Stimulated activated CD4-positive, alpha-beta T cell treated with anti-CD3 and anti-CD28 coated beads, Interleukin-1b, Interleukin-23, amount 100 ng/mL, for 4 hours (primary cell): ENCODE measurements around the gene PIP5K1B.

Source experiments
- DNase-seq, 2 donors: peaks; one replicate each; pipeline ENCODE4 v3.0.0-alpha.2; 2020; ENCODE audit warnings: low read depth in 2 of 2

PIP5K1B gene

DNA sequence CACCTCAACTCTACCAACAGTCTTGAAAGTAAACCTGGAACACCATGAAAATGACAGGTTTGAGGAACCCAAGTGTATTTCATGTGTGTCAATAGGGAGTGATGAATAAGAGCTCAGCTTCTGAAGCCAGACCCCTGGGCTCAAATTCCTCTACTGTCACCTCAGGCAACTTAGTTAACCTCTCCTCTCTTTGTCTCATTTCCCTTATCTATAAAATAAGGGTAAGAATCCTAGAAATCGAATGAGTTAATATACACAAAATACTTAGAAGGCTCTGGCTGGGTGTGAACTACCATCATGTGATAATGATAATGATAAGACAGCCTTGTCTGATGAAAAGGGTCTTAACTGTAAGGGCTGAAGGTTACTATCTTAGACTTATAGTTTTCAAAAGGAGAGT lies 66.3 kb downstream of the PIP5K1B start:
- no peak for DNase-seq

DNA sequence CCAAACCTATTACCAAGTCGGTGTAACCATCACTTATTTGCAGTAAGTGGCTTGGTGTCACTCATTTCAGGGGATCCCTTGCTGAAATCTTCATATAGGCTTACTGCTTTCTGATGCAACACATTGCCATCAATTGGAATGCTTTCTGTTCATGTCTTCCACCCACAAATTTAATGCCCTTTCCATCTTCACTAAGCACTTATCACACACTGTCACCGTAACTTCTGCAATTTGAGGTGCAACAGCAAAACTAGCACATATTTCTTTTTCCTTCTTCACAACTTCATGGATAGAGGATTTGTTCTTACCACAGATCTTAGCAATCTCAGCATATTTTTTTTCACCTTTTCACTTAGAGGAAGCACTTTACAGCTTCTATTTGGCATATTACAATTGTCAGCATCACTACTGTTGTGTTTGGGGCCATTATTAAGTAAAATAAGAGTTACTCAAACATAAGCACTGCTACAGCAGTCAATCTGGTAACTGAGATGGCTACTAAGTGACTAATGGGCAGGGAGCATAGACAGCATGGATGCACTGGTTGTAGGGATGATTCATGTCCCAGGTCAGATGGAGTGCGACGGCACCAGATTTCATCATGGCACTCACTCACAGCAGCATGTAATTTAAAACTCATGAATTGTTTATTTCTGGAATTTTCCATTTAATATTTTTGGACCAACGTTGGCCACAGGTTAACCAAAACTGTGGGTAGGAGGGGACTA lies 70.1 kb downstream of the PIP5K1B start:
- no peak for DNase-seq

DNA sequence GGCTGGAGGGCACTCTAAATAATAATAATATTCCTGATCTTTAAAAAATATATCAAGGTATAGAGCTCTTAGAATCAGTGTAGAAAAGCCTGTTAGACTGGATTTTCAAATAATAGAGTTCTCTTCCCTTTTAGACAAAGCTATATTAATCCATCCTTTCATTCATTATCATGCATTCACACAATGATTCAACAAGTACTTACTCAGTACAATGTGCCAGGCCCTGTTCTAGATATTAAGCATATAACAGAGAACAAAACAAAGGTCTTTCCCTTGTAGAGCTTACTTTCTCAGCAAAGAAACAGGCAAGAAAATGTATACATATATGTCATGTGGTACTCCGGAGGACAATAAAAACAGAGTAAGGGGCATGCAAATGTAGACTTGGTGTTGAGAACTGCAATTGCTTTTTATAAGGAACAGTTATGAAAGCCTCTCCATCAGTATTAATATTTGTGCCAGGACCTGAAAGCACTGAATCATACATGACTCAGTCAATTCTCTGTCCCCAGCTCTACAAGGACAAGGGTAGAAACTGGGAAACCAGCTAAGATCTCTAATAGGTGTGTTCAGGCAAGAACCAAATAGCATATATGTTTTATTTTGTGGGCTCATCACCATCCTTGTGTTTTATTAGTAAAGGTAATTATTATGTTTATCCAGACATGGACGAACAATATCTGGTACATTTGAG lies 72.2 kb downstream of the PIP5K1B start:
- no peak for DNase-seq

DNA sequence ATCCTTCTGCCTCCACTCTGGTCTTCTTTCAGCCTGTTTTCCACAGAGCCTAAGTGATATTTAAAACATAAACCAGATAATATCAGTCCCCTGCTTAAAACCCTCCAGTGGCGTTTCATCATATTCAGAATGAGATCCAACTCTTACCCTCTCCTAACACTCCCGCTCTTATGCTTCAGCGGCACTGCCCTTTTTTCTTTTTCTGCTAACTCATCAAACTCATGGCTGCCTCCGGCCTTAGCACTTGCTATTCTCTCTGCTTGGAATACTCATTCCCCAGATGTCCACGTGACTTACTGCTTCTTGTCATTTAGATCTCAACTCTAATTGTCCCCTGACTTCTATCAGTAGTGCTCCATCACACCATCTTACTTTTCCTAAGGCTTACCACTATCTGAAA lies 73.6 kb downstream of the PIP5K1B start:
- DNase-seq, result no peak

DNA sequence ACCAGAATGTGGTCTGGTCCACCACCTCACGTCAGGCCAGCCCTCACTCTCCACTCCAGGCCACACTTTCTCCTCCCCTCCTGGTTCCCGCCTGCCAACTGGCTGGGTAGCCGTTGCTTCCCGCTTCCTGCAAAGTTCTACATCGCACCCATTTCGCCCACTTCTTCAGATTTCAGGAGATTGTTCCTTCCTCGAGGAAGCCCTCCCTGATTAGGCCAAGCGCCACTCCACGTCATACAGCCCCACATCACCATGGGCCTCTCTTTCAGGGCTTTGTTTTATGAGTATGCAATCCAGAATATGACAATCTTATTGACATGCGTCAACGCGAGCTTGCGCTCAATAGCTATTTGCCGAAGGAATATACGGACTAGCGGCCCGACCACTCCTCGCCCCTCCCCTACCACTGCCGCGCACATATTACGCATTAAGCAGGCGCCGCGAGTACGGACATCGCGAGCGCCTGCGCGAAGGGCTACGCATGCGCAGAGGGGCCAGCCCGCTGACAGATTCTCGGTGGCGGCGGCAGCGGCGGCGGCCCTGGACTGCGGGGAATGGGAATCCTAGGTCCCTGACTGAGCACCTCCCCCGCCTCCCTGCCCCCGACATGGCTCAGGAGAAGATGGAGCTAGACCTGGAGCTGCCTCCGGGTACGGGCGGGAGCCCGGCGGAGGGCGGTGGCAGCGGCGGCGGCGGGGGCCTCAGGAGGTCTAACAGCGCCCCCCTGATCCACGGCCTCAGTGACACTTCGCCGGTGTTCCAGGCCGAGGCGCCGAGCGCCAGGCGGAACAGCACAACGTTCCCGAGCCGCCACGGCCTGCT lies 74.7 kb downstream of the PIP5K1B start:
- peak; percentile 90 to 92 for DNase-seq

DNA sequence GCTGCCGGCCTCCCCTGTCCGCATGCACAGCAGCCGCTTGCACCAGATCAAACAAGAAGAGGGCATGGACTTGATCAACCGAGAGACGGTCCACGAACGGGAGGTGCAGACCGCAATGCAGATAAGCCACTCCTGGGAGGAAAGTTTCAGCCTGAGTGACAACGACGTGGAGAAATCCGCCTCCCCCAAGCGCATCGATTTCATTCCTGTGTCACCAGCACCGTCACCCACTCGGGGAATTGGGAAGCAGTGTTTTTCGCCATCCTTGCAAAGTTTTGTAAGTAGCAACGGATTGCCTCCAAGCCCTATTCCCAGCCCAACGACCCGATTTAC lies 75.3 kb downstream of the PIP5K1B start:
- DNase-seq, result no peak

DNA sequence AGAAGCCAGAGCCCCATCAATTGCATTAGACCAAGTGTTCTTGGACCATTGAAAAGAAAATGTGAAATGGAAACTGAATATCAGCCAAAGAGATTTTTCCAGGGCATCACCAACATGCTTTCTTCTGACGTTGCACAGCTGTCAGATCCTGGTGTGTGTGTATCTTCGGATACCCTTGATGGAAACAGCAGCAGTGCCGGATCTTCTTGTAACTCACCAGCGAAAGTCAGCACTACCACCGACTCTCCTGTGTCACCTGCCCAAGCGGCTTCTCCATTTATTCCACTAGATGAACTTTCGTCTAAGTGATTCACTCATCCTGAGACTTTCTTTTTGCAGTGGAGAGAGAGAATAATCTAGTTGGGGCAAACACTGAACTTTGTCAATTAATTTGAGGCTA lies 75.7 kb downstream of the PIP5K1B start:
- no peak for DNase-seq

DNA sequence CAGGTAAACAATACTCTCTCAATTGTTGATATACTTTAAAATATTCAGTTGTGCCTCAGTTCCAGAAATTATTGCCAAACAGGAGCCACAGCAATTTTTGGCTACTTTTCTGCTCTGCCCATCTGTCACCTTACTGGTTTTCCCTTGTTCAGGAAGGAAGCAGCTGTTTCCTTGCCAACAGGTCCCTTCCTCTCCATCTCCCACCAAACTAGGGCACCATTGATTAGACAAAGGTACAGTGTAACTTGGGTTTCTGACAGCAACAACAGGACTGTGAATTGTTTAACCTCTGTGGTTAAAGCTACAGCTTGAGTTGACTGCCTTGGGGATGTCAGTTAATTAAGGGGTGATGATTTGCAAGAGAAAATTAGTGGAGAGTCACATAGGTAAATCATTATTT lies 76.9 kb downstream of the PIP5K1B start:
- DNase-seq, result no peak

DNA sequence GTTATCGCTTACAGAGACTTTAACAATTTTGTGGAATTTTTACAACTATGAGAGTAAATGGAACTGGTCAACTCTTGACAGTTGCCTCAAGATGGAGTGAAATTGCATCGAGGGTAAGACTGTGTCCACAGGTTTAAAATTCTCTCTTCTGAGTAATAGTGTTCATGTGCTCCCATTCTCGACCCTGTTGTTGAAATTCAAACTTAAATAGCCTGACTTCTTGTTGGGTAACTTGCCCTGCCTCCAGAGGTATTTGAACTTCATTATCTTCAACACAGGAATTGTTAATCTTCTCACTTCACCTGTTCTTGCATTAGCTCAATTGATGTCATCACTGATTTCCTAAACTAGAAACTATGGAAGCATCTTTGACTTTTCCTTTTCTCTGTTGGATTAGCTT lies 77.5 kb downstream of the PIP5K1B start:
- no peak for DNase-seq

DNA sequence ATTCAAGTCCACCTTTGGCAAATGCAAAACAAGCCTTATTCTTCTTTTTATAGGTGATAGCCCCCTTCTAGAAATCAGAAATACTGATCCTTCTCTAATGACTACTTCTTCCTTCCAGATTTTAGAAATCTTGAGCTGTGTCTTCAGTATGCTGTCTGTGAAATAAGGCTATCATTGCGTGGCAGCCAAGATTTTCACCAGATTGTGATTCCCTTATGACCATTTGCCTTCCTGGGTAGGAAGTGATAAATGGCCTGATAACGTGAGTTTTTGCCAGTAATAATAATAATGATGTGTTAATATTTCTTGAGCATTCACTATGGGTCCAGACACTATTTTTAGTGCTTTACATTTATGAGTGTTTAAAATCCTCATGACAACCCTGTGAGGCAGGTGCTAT lies 80.9 kb downstream of the PIP5K1B start:
- no peak for DNase-seq

DNA sequence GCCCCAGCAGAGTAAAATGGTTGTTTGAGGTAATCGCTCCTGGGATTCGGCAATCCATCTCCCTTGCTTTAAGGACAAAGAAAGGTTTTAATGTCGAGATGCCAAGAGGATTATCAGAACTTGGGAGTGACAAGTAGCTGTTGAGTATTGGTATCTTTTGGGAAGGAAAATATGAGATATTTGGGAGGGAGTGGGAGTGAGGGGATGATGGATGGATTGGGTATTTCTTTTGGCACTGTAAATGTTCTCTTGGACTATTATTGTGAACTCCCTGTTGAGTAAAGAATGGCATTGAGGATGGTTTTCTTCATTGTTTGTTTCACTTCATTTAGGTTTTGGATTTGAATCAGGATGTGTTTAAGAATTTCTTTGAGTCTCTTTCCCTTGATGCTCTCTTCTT lies 86.1 kb downstream of the PIP5K1B start:
- DNase-seq, result no peak

DNA sequence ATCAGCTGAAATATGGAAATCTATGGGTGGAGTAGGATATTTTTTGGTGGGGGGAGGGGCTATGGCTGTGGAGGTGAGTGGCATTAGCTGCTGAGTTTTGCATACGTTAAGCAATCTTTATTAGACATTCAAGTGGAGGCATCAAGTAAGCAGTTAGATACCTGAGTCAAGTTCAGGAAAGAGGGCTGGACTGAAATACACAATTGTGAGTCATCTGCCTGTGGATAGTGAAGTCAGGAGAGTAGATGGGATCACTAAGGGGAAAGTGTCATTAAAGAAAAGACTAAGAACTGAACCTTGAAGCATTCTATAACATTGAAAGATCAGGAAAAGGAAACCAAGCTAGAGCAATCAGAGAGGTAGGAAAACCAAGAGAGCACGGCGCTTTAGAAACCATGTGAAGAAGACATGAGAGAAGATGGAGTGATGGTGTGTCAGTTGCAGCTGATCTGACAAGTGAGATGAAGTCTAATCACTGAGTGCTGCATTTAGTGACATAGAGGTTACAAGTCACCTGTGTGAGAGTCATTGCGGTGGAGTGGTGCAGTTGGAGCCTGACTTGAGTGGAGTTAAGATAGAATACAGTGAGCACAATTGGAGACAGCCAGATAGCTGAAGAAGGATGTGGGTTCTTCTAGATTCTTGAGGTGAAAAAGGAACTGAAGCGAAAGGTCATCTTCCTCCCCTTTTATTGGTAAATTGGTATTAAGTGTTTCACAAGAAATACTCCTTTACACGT lies 88.7 kb downstream of the PIP5K1B start:
- DNase-seq, result no peak

DNA sequence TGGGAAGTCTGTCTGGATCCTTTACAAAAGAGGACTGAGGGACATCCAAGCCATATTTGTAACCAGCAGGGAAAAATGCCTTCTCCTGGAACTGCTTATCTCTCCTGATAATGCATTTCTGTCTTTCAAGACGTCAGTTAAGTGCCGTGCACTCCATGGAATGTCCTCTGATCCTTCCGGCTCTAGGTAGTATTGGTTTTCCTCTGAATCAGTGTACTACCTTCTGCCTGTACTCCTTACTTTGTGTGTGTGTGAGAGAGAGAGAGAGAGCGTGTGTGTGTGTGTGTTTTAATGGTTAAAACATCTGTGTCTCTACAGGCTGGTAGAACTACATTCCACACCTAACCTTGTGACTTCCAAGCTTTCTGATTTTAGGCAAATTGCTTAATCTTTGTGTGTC lies 89.9 kb downstream of the PIP5K1B start:
- DNase-seq, result no peak

DNA sequence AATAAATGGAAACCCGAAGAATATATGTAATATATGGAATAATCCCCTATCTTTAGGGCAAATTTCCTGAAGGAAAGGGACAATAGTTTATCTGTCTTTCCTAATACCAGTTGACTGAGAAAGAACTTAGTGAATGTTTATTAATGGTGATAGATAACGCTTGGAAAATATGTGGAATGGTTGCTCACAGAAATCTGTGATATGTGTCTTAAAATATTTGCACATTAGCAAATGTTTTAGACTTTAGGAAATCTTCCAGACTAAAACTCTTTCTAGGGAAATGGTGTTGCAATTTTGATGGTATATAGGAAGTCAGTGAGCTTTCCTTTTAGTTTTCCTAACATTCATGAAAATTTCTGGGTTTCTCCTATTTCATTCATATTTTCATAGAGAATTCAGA lies 90.4 kb downstream of the PIP5K1B start:
- DNase-seq, result no peak

DNA sequence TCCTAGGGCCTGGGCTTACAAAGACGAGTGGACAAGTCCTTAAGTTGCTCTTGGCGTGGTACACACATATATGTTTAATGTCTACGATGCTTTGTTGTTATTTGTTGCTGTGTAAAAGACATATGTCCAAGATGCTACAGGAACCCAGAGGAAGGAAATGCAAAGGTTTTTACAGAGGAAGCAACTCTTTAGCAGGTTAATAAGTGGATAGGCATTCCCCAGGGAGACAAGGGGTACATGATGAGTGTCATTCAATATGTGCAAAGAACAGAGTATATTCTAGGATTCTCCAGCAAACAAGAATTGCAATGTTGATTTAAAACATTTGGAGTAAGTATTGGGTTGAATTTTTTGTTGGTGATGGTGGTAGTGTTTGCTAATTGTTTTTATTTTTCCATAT lies 92.1 kb downstream of the PIP5K1B start:
- no peak for DNase-seq

DNA sequence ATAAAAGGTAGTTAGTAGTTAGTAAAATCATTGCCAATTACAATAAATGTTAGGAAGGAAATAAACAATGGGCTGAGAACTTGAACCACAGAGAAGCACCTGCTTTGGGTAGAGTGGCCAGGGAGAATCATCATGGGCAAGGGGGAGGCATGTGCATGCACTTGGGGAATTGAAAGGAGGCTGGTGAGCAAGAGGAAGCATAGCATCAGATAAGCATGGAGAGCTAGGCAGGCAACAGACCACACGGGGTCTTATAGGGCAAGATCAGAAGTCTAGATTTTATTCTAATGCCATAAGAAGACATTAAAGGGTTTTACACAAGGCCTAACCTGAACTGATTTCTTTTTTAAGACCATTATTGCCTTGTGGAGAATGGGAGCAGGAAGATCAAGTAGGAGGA lies 93.4 kb downstream of the PIP5K1B start:
- DNase-seq, result no peak

DNA sequence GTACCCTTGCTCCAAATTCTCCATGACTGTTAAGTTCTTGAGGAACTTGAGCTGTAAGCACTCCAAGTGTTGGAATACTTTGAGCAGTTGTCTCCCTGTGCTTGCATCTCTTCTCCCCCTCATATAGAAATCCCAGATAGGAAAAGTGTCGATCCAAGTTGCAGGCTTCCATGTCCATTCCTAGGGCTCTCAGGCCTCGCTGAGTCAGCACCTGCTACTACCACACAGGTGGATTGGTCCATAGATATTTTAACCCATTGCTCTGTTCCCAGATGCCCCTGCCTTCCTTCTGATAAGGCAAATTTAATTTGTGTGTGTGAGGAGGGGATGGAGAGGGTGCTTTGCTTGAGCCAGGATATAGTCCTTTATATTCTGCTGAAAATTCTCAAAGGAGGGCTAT lies 95.8 kb downstream of the PIP5K1B start:
- DNase-seq, result no peak

DNA sequence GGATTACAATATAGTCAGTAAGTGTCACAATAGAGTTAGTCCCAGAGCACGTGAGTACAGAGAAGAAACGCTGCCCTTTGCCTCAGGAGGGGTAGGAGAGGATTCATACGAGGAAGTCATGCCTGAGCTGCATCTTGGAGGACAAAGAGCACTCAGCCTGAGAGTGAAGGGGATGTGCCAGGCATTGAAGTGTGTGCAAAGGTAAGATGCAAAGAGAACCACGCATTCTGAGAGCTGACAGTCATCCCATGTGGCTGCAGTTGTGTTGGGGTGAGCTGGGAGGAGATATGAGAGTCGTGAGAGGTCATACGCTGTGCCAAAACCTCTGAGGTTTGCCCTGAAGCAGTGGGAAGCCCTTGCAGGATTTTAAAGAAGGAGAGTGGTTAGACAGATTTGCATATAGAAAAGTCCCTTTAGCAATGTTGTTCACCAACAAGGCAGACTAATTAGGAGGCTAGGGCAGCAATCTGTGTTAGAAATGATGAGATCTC lies 97.5 kb downstream of the PIP5K1B start:
- DNase-seq, result no peak

DNA sequence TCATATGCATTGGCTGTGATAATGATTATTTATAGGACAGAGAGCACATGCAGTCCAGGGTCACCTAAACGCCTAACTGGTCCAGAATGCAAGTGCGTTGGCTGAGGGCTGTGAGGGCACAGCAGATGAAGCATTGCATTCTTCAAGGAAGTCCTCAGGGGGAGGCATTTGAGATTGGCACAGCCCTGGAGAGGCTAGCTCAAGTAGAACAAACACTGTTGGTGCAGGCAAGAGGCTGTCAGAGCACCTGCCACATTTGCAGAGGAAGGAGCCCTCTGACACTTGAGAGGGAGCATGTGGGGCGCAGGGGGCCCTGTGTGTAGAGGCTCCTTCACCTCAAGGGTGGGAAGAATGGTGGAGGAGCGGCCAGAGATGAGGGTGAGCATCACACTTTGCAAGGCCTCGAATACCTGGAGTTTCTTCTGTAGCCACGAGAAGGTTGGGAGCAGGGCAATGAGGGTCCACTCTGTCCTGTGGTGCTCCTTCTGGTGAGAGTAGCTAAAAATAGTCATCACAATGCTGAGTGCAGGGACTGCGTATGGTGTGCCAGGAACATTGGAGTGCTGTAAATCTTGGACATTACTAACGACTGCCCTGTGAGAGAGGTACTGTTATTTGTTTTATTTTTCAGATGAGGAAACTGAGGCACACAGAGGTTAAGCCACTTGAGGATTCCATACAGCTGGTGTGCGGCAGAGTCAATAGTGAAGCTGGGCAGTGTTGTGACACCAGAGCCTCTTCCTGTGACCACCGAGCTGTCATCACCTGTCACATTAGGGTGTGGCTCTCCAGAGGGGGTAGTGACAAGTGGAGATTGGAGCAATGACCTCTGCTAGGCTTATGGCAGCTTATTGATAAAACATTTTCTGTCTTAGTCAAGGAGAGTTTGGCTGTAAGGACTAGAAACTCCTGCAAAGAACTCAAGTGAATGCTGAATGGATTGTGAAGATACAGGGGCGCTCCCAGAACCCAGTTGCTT lies 100.2 kb downstream of the PIP5K1B start:
- no peak for DNase-seq

DNA sequence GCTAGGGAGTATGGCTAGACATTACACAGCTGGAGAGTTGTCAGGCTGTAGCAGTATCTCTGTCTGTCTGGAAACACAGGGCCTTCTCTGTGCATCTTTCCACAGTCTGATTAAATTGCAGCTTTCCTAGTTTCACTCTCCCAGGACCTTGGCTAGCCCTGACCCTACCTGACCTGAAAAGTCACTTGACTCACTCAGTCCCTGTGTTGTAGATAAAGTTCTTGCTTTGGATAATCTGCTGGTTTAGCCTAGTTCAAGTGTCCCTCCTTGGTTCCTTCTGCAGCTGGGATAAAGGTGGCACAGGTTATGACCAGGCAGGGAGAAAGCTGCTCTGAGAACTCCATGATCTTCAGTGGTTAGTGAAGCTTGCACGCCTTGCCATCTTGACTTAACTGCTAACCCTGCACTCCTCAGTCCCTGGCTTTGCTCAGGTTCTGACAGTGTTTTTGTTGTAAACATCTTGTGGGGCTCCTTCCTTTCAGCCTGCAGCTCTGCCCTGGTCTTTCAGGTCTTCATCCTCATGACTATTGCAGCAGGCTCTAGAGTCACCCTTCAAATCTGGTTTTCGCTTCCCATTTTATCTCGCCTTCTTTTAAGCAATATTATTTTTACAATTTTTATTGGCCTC lies 101.0 kb downstream of the PIP5K1B start:
- no peak for DNase-seq
